Activated CD4-positive, CD25-positive, alpha-beta regulatory T cell treated with anti-CD3 and anti-CD28 coated beads, Interleukin-2, amount 50 U/mL, for 24 hours (primary cell): Measurements from ENCODE around the gene ARAP1.
A peak's percentile ranks its signal among the peaks of the same experiment; 100 is the strongest.
"Not testable (repeated sequence)": the region's sequence is repeated elsewhere in the genome, so short reads cannot be mapped to it uniquely, and the experiment has no call there.

ENCODE experiments used
- ATAC-seq, 2 donors: fragments of 150-1000 bp; cut with Tn5 transposase; one replicate each; pipeline ENCODE4 v1.10.0; 2021; ENCODE audit warnings: mild to moderate bottlenecking in 1 of 2, moderate library complexity in 1 of 2

Gene ARAP1

DNA sequence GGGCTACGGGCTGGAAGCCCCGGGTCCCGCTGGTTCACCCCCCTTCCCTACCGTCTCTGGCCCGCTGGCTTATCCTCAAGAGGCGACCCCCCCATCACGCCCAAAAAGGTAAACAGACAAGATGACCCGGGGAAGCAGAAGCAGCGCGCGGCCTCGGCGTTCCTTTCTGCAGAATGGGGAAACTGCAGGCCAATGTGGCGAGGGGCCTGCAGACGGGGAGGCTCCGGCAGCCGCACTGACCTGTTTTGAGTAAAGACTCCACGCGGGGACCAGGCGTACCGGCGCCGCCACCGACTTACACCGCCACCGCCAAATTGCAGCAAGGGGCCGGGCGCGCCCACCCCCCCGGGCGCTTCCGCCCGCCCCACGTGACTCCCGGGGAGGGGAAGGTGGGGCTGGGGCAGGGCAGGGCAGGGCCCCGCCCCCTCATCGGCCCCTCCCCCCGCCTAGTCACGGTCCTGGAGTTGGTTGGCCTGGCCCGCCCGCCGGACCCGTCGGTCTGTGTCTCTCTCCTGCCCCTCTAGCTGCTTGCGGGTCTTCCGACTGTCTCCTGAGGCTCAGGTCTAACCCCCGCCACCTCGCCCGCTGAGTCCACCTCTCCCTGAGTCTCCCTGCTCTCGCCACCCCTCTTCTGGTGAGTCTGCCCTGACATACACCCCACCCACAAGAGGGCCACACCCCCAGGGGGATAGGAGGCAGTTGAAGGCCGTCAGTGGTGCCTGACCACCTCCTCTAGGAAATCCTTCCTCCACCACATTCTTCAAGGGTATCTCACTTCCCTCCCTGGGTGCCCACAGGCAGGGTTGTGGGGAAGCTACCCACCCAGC, at the start of gene ARAP1:
TSS of gene ARAP1 (minus strand) at position 321 of the 827 bp plus-strand sequence. CDS start 25,280 bp downstream, outside the sequence.
- ATAC-seq, result peak; percentile 81 to 82

DNA sequence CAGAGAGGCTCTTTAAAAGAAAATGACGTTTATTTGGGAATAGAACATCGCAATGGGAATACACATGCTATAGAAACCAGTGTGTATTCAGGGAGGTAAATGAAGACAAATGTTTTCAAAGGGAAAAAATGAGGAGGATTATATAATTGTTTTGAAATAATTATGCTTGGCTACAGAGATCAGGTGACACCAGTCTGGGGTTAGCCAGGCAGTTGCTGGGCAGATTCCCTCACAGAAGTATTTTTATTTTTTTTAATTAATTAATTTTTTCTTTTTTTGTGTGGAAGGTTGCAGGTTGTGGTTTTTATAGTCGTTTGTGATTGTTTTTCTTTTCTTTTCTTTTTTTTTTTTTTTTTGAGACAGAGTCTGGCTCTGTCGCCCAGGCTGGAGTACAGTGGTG, 47.2 kb upstream of the ARAP1 start:
- ATAC-seq, result no peak

DNA sequence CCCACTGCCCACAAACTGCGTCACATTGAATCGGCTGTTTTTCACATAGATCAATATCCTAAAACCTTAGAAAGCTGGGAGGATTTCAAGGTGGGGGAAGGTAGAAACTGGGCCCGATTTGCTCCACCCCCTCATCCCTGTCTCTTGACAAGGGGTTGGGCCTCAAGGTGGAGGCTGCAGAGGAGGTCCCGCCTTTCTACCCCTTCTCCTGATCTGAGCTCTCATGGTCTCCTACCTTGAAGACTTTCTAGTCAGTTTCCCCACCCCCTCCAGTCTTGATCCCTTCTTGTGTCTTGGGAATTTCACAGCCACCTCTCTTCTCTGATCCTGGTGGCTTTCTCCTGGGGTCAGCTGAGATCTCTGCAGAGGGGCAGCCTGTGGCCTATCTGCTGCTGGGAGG, 46.2 kb upstream of the ARAP1 start:
- no peak for ATAC-seq

DNA sequence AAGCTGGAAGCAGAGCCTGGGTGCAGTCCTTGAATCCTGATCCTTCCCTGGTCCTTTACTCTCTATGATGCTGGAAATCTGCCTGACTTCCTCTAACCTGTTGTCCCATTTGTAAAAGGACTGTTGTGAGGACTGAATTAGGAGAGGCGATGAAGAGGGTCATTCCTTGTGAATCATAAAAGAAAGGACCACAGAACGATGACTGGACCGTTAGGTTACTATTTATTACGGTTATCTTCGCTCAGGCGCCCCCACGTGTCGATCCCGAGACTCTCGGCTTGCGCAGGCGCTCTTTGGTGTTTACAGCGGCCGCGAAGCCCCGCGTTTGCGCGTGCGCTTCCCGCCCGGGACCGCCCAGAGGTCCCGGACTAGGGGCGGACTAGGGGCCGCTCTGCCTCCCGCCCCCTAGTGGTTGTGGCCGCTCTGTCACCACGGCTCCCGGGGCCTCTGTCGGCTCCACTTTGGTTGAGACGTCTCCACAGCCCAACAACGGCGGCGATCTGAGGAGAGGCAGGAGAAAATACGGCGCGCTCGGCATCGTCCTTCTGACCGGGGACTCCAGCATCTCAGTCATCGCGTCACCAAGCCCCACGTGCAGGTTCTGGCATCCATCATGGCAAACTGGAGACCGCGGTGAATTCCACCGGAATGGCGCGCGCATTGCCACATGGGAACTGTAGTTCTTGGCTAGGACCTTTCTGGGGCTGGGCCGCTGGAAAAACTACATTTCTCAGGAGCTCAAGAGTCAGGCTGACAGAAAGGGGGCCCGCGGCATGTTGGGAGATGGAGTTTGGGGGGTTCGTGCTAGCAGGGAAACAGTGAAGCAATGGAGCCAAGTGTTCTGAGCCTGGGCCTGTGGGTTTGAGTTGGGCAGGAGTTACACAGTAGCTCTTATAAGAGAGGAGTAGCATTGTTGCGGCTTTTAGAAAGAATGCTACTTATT, 41.5 kb upstream of the ARAP1 start, which contains the start of gene STARD10:
TSS of gene STARD10 (minus strand) at position 623 of the 943 bp plus-strand sequence. CDS start 12,866 bp downstream, outside the sequence.
- ATAC-seq, result peak; percentile 94 to 96

DNA sequence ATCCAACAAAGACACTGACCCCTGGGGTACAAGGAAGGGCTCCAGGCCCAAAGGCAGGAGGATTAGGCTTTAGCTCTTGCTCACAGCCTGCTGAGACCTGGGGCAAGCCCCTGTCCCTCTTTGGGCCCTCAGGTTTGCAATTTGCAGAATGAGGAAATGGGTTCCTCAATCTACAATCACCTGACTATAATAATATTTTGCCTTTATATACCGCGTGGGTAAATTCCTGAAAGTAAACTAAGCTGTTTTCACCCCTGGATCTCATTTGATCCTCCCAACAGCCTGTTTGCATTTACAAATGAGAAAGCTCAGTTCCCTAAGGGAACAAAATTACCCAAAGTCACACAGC, 40.8 kb upstream of the ARAP1 start:
- no peak for ATAC-seq

DNA sequence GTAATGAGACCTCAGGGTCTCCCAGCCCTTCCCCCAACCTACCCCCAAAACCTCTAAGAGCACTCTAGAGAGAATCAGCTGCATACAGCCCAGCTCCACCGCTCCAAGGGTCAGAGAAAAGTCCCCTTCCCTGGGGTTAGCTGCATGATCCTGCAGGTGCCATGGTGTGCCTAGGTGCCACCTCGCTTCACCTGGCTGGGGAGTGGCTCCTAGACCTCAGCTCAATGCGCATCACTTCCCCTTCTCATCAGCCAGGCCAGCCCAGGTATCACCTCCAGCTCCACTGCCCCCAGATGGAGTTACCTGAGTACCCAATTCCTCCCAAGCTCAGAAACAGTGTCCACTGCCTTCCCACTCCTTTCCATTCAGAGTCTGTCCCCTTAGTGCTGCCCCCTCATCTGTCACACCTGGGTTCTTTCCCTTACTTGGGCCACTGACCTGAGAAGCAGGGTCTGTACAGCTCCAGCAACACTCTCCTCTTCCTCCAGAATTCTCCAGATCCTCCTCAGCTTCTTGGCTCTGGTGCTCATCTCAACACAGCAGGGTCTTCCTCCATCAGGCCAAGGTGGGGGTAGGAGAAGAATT, 40.3 kb upstream of the ARAP1 start:
- ATAC-seq, result no peak

DNA sequence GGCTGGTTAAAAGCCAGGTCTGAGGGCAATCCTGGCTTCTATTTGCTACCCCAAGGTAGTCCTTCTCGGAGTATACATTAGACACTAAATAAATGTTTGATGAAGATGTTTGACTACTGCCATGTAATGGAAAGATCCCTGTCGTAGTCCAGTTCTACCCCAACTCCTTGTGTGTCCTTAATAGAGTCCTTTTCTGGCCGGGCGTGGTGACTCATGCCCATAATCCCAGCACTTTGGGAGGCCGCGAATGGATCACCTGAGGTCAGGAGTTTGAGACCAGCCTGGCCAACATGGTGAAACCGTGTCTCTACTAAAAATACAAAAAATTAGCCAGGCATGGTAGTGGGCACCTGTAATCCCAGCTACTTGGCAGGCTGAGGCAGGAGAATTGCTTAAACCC, 39.0 kb upstream of the ARAP1 start:
- not testable (repeated sequence) for ATAC-seq

DNA sequence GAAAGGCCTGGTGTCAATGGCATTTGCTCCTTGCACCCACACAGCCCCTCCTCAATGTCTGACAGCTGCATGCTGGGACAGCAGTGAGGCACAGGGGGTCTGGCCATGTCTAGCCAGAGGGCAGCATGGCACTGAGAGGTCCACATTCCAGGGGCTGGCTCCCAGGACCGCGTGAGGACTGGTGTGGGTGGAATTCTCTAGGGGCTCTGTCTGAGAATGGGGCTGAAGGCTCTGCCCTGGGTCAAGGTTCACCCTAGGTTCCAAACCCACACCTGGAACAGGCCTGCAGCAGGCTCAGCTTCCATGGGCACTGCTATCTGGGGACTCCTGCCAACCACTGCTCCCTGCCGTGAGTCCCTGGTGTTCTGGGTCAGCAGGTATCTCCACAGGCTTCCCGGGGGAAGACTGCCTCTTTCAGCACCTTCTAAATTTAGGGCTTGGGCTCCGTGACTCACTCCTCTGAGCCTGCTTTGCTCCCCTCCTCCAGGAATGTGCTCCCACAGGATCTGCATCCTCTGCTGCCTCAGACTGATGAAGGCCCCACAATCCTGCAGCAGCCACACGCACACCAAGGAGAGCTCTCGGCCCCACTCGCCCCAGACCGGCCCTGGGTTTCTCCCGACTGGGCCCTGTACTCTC, 37.4 kb upstream of the ARAP1 start:
- ATAC-seq, result no peak

DNA sequence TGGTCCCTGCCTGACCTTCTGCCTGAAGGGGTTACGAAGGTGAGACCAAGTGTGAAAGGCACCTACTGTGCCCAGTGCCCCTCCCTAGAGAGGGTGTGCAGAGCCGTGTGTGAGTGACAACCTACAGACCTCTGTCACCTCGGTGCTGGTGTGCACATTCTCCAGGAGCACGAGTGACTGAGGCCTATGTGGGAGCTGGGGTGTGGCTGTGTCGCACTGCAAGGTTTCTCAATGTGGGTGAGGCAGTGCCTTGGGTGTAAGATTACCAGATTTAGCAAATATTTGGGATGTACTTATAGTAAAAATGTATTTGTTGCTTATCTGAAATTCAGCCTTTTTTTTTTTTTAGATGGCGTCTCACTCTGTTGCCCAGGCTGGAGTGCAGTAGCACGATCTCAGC, 36.0 kb upstream of the ARAP1 start:
- ATAC-seq, result no peak

DNA sequence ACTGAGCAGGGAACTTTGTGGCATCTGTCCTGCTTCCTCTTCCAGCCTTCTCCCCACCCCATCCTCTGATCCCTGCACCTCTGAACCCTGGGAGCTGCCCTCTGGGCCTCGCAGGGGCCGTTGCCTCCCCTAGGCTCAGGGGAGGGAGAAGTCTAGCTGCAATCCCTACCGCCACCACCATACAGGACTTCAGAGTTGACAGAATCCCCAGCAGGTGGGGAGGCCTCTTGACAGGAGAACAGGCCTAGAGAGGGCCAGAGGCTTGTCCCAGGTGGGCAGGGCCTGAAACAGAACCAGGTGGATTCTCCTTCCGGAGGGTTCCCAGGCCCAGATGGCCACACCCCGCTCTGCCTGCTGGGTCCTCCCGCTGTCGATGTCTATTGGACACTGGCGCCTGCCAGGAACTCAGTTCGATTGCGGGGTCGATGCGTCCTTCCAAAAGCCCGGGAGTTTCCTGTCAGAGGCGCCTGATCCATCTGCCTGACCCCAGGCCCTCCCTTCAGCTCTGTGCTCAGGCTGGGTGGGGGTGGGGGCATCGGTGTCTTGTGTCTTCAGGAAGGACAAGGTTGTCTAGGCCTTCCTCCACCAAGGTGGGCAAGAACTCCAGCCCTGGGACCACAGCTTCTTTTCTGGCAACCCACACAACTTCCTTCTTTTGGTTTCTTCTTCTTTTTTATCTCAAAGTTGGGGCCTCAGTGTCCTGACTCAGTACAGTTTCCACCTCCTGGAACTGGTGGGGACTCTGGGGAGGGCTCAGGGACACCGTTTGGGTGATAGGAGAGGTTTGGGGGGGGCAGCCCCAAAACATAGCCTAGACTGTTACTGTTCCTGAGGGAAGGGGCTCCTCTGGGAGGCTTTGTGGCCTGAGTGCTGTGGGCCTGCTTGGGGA, 35.3 kb upstream of the ARAP1 start:
- peak; percentile 45 to 52 for ATAC-seq

DNA sequence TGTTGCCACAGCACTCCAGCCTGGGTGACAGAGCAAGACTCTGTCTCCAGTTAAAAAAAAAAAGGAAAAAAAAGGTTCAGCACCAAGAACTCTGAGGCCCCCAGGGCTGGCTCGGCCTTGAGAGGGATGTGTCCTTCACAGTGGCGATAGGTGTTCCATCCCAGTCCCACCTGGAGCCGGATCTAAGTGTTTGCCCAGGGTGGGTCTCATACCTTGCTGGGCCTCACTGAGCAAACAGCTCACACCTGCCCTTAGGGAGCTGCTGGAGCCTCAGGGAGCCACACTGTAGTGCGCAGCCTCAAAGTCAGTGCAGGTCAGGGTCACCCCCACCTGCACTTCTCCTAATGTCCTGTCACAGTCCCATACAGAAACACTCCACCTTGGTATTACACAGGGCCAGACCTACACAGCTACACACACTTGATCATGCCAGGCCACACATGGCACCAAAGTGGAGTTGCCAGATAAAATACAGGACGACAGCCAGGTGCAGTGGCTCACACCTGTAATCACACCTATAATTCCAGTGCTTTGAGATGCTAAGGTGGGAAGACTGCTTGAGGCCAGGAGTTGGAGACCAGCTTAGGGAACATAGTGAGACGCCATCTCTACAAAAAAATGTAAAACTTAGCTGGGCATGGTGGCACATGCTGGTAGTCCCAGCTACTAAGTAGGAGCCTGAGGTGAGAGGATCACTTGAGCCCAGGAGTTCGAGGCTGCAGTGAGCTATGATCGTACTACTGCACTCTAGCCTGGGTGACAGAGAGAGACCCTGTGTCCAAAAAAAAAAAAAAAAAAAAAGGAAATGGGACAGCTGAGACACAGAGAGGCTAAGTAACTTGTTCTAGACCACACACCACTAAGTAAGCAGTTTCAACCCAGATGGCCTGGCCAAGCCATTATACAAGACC, 34.4 kb upstream of the ARAP1 start:
- ATAC-seq, result no peak

DNA sequence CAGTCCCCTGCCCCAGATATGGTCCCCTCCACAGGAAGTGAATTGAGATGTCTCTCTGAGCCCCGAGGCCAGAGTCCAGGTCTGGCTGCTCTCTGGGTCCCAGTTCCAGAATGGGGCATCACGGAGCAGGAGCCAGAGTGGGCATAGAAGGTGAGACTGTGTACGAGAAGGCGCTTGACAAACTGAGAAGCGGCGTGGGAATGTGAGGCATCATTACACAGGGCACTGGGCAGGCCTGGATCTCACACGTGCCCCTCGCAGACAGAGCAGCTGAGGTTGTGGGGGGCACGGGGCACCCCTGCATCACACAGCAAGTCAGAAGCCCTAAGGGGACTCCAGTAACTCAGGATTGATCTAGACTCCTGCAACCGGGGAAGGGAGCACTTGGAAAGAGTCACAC, 32.5 kb upstream of the ARAP1 start:
- ATAC-seq, result no peak

DNA sequence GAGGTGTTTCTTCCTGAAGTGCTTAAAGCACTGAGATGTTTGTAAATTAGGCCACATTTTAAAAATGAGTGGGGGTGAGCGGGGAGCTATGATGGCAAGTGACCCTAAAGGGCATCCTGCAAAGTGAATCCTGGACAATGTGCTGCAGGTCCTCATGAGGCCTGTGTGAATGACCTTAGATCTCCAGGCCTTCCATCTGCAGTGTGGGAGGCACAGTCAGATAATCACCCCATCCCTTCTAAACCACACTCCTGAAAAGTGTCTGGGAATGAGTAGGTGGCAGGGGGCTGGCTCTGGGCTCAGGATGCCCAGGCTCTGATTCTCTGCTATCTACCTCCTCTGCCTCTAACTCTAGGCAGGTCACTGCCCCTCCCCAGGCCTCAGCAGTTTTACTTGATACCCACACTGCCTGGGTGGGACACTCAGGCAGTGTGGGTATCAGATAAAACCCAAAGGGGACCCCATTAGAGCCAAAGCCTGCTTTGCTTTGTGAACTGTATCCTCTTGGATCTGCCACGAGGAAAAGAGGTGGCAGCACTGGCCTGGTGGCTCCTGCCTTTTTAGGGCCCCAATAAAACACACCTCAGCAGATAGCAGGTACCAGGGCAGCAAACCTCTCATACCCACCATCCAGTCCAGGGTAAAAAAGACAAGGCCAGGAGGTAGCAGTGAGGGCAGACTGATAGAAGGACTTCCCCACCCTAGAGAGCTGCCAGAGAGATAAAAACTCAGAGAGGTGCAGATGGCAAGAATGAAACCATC, 31.1 kb upstream of the ARAP1 start:
- ATAC-seq, result no peak

DNA sequence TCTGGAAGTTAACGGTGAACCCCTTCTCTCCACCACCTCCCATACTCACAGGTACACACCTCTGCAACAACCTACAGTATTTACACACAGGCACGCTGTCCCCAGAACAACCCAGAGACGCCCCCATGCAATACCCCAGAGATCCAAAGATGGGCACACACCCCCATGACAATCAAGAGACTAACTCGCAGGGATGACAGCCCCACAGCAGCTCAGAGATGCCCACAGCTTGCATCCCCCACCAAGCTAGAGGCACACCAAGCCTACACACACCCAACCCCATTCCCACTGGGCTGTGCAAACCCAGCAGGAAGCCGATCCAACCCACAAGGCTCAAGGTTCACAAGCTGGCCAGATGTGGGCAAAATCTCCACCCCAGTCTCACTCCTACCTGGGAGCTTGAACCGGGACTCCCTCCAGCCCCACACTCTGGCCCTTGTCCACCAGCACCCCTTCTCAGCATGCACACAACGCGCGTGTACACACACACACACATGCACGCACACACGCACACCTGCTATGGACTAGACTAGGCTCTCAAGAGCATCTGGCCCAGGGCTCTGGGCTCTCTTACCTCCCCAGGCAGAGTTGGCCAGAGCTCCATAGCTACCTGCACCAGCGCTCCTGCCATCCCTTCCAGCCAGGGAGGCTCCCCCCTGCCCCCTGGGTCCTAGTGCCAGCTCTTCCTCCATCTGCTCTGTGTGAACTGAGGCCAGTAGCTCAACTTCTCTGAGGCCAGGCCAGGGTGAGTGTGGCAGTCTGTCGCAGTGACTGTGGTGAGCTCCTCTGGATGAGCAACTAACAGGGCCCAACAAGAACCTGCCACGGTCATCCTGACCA, 30.1 kb upstream of the ARAP1 start:
- ATAC-seq, result peak; percentile 8 to 11

DNA sequence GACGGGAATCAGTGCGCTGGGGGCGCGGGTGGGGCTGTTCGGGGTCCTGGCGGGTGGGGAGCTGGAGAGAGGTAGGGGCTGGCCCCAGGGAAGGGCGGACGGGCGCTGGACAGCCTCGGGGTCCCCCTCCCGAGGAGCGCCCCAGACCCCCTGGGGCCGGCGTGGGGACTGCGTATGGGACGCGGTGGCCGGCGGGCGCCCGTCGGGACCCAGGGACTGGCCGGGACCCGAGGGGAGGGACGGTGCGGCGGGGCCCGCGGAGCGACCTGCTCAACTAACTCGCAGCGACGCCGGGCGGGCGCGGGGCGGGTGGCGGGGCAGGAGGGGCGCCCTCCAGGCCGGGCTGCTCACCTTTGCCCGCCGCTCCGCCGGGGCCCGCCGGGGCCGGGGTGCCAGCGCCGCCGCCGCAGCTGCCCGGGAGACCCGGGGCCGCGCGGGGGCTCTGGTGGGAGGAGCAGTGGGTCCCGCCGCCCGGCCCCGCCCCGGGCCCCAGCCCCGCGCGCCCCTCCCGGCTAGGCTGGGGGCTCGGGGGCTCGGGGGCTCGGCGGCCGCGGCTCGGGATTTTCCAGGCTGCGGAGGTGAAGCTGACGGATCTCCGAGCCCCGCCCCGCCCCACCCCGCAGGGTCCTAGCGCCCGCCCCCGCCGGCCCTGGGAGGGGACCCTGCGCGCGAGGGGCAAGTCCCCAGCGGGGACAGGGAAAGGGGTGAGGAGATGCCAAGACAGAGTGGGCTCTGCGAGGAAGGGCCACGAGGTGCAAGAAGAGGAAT, 29.3 kb upstream of the ARAP1 start:
- peak; percentile 71 to 76 for ATAC-seq

DNA sequence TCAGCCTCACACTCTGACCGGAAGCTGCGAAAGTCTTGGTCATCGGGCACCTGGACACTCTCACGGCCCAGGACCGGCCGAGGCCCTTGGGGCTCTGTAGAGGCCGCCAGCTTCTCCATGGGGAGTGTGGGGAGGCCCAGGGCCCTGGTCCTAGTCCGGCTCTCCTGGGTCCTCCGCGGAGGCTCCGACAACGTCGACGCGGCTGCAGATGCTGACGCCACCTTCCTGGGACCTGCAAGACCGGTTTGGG, 28.8 kb upstream of the ARAP1 start:
- no peak for ATAC-seq

DNA sequence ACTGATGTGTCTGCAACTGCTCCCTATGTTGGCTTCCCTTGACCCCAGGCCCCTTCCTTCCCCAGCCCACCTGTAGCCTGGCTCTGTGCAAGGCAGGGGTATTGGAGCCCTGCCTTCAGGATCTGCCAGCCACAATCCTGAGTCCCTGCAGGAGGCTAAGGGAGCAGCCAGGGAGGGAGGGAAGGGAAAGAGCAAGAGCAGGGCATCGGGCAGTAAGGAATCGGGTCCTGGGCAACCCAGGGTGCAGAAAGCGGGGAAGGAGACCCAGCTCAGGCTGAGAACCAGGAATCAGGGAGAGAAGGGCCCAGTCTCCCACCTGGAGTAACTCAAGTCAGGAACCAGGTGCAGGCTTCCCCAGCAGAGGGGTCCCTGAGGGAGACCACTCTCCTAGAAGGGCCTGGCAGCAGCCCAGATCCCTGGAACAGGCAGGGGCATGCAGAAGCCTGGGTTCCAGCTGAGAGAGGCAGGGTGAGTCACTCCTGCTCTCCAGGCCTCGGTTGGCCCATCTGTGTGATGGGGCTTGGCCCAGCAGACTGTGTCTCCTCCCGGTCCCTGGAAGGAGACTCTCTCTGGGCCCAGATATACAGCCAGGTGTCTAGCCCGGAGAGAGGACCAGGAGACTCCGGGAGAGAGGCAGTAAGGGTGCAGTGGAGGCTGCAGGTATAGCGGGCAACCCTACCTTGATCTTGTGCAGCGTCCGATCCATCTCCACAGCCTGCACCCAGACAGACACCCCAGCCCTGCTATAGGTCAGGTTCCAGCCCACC, 28.3 kb upstream of the ARAP1 start:
- ATAC-seq, result no peak
